ENCODE results near the gene PCDHB16. TPM values are rescaled to one million over a fixed set of nuclear protein-coding genes. Genes with fewer than 3 reads are reported as not detected.
"Not testable (repeated sequence)": the region's sequence is repeated elsewhere in the genome, so short reads cannot be mapped to it uniquely, and the experiment has no call there.

Gene PCDHB16
- total RNA-seq, 2 experiments from 2014 or later = not detected

DNA sequence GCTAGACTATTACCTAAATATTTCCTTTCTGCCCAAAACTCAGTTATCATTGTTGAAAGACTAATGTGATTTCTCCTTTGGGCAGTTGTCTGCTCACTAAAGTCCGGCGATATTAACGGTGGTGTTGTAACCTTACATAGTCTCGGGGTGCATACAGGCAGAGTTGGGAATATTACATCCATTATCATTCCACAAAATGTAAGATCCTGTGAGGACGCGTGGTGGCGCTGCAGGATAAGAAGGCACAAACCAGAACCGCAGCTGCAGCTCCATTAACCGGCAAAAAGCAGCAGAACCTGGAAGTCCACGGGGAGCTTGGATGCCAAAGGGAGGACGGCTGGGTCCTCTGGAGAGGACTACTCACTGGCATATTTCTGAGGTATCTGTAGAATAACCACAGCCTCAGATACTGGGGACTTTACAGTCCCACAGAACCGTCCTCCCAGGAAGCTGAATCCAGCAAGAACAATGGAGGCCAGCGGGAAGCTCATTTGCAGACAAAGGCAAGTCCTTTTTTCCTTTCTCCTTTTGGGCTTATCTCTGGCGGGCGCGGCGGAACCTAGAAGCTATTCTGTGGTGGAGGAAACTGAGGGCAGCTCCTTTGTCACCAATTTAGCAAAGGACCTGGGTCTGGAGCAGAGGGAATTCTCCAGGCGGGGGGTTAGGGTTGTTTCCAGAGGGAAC is 31.6 kb downstream of the PCDHB16 start, which contains the start of gene PCDHB13:
Gene PCDHB13, plus strand, starts transcription at position 264 of the 684 bp plus-strand sequence. Its CDS starts 205 bp downstream, at position 469.
- H3K27ac ChIP-seq (ENCODE audit: low read depth, low read length, poor library complexity, severe bottlenecking); H3K4me2 ChIP-seq (ENCODE audit: low read length); H3K9me3 ChIP-seq (ENCODE audit: low read length); H4K20me1 ChIP-seq (ENCODE audit: insufficient read depth, low read length); BruUV-seq (replicated peaks); H2AFZ ChIP-seq (ENCODE audit: low read length); H3K9me2 ChIP-seq (ENCODE audit: insufficient read depth, low read length); H3K4me1 ChIP-seq (ENCODE audit: insufficient read depth, low read length, poor library complexity, severe bottlenecking); POLR2A ChIA-PET; H3K79me2 ChIP-seq (ENCODE audit: insufficient read depth, low read depth, low read length); CTCF ChIA-PET (ENCODE audit: unreplicated experiment); H3K4me3 ChIP-seq (ENCODE audit: low read depth, low read length, poor library complexity, severe bottlenecking); H3K36me3 ChIP-seq (ENCODE audit: insufficient read depth, low read length): not testable (repeated sequence)
- DNase-seq (ENCODE audit: low spot score) = peak; percentile 3
- intact Hi-C loops (cut with micrococcal nuclease; ENCODE audit: unreplicated experiment) = loop anchor here (10.0 kb wide), 1 partner anchor 351 kb away; no protein-coding TSS in a partner anchor
- peak; percentile 56 for TF ChIP-seq CTCF (conservative IDR thresholded peaks at IDR 0.05; ENCODE audit: low read length)

DNA sequence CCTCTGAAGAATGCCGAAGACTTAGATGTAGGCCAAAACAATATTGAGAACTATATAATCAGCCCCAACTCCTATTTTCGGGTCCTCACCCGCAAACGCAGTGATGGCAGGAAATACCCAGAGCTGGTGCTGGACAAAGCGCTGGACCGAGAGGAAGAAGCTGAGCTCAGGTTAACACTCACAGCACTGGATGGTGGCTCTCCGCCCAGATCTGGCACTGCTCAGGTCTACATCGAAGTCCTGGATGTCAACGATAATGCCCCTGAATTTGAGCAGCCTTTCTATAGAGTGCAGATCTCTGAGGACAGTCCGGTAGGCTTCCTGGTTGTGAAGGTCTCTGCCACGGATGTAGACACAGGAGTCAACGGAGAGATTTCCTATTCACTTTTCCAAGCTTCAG is 32.4 kb downstream of the PCDHB16 start:
- BruUV-seq (replicated peaks); H4K20me1 ChIP-seq (ENCODE audit: insufficient read depth, low read length); CTCF ChIA-PET (ENCODE audit: unreplicated experiment); H3K4me1 ChIP-seq (ENCODE audit: insufficient read depth, low read length, poor library complexity, severe bottlenecking); H3K27ac ChIP-seq (ENCODE audit: low read depth, low read length, poor library complexity, severe bottlenecking); H3K4me2 ChIP-seq (ENCODE audit: low read length); H3K4me3 ChIP-seq (ENCODE audit: low read depth, low read length, poor library complexity, severe bottlenecking); H3K79me2 ChIP-seq (ENCODE audit: insufficient read depth, low read depth, low read length); H3K9me3 ChIP-seq (ENCODE audit: low read length); H2AFZ ChIP-seq (ENCODE audit: low read length); POLR2A ChIA-PET; H3K9me2 ChIP-seq (ENCODE audit: insufficient read depth, low read length); H3K36me3 ChIP-seq (ENCODE audit: insufficient read depth, low read length); DNase-seq (ENCODE audit: low spot score): not testable (repeated sequence)
- intact Hi-C loops (cut with micrococcal nuclease; ENCODE audit: unreplicated experiment) = loop anchor here (10.0 kb wide), 1 partner anchor 350 kb away; no protein-coding TSS in a partner anchor

DNA sequence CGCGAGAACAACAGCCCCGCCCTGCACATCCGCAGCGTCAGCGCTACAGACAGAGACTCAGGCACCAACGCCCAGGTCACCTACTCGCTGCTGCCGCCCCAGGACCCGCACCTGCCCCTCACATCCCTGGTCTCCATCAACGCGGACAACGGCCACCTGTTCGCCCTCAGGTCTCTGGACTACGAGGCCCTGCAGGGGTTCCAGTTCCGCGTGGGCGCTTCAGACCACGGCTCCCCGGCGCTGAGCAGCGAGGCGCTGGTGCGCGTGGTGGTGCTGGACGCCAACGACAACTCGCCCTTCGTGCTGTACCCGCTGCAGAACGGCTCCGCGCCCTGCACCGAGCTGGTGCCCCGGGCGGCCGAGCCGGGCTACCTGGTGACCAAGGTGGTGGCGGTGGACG is 33.3 kb downstream of the PCDHB16 start:
- H3K9me3 ChIP-seq (ENCODE audit: low read length); BruUV-seq (replicated peaks); H3K4me2 ChIP-seq (ENCODE audit: low read length); H3K27ac ChIP-seq (ENCODE audit: low read depth, low read length, poor library complexity, severe bottlenecking); H3K4me1 ChIP-seq (ENCODE audit: insufficient read depth, low read length, poor library complexity, severe bottlenecking); H3K9me2 ChIP-seq (ENCODE audit: insufficient read depth, low read length); CTCF ChIA-PET (ENCODE audit: unreplicated experiment); H3K4me3 ChIP-seq (ENCODE audit: low read depth, low read length, poor library complexity, severe bottlenecking); H2AFZ ChIP-seq (ENCODE audit: low read length); H4K20me1 ChIP-seq (ENCODE audit: insufficient read depth, low read length); DNase-seq (ENCODE audit: low spot score); H3K79me2 ChIP-seq (ENCODE audit: insufficient read depth, low read depth, low read length); POLR2A ChIA-PET; H3K36me3 ChIP-seq (ENCODE audit: insufficient read depth, low read length): not testable (repeated sequence)
- intact Hi-C loops (cut with micrococcal nuclease; ENCODE audit: unreplicated experiment) = loop anchor here (10.0 kb wide), 1 partner anchor 349 kb away; no protein-coding TSS in a partner anchor

DNA sequence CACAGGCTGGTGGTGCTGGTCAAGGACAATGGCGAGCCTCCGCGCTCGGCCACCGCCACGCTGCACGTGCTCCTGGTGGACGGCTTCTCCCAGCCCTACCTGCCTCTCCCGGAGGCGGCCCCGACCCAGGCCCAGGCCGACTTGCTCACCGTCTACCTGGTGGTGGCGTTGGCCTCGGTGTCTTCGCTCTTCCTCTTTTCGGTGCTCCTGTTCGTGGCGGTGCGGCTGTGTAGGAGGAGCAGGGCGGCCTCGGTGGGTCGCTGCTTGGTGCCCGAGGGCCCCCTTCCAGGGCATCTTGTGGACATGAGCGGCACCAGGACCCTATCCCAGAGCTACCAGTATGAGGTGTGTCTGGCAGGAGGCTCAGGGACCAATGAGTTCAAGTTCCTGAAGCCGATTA is 33.8 kb downstream of the PCDHB16 start:
- intact Hi-C loops (cut with micrococcal nuclease; ENCODE audit: unreplicated experiment) = loop anchor here (10.0 kb wide), 1 partner anchor 349 kb away; no protein-coding TSS in a partner anchor
- DNase-seq (ENCODE audit: low spot score); POLR2A ChIA-PET; BruUV-seq (replicated peaks); H3K4me3 ChIP-seq (ENCODE audit: low read depth, low read length, poor library complexity, severe bottlenecking); CTCF ChIA-PET (ENCODE audit: unreplicated experiment); H3K79me2 ChIP-seq (ENCODE audit: insufficient read depth, low read depth, low read length); H3K4me2 ChIP-seq (ENCODE audit: low read length); H3K27ac ChIP-seq (ENCODE audit: low read depth, low read length, poor library complexity, severe bottlenecking); H3K9me3 ChIP-seq (ENCODE audit: low read length); H3K36me3 ChIP-seq (ENCODE audit: insufficient read depth, low read length); H2AFZ ChIP-seq (ENCODE audit: low read length); H4K20me1 ChIP-seq (ENCODE audit: insufficient read depth, low read length); H3K4me1 ChIP-seq (ENCODE audit: insufficient read depth, low read length, poor library complexity, severe bottlenecking); H3K9me2 ChIP-seq (ENCODE audit: insufficient read depth, low read length): not testable (repeated sequence)
